Parathyroid adenoma (tissue), 2 donors: ENCODE results near the gene PSMB7.

Experiments used
- H2AFZ ChIP-seq: fragments of 300-600 bp; sonication (generic); one replicate; pipeline ENCODE4 v1.7.0; 2017; ENCODE audit warnings: antibody characterized with exemption, mild to moderate bottlenecking
- H3K27ac ChIP-seq: fragments of 300-600 bp; sonication (generic); one replicate; pipeline ENCODE4 v1.7.0; 2017
- H3K27me3 ChIP-seq: fragments of 300-600 bp; sonication (generic); one replicate; pipeline ENCODE4 v1.7.0; 2017; ENCODE audit warnings: low read length; ENCODE audit not compliant: control insufficient read depth, insufficient read depth
- H3K36me3 ChIP-seq: fragments of 300-600 bp; sonication (generic); one replicate; pipeline ENCODE4 v1.7.0; 2017; ENCODE audit warnings: low read length; ENCODE audit not compliant: control insufficient read depth, insufficient read depth
- H3K4me1 ChIP-seq: fragments of 300-600 bp; sonication (generic); one replicate; pipeline ENCODE4 v1.7.0; 2017; ENCODE audit warnings: control low read depth
- H3K4me2 ChIP-seq: fragments of 300-600 bp; sonication (generic); one replicate; pipeline ENCODE4 v1.7.0; 2017; ENCODE audit warnings: low read length
- H3K4me3 ChIP-seq: fragments of 300-600 bp; sonication (generic); one replicate; pipeline ENCODE4 v1.7.0; 2017; ENCODE audit warnings: low read depth, low read length
- H3K79me2 ChIP-seq: fragments of 300-600 bp; sonication (generic); one replicate; pipeline ENCODE4 v1.7.0; 2017; ENCODE audit warnings: control low read depth
- H3K9ac ChIP-seq: fragments of 300-600 bp; sonication (generic); one replicate; pipeline ENCODE4 v1.7.0; 2017; ENCODE audit warnings: mild to moderate bottlenecking
- H3K9me3 ChIP-seq: fragments of 300-600 bp; sonication (generic); one replicate; pipeline ENCODE4 v1.7.0; 2017; ENCODE audit warnings: low read length; ENCODE audit not compliant: control insufficient read depth
- CTCF ChIP-seq: fragments of 300-600 bp; sonication (generic); IDR thresholded peaks from one replicate; pipeline ENCODE4 v1.7.0; 2017; ENCODE audit warnings: antibody characterized with exemption, mild to moderate bottlenecking
- donor health status: primary hyperparathyroidism.

The PSMB7 gene

GRCh38 chr9:124390794-124391658, 24.2 kb downstream of the PSMB7 start:
- Histone ChIP-seq H3K4me1 (peaks cover 4% of the 10 kb centered on the region), H3K27ac (no peak overlapping the region), H3K9ac (no peak overlapping the region), H3K4me2 (no peak overlapping the region), H3K27me3 (no peaks in the 10 kb centered on the region), H2AFZ (no peak overlapping the region), H3K9me3 (no peaks in the 10 kb centered on the region), H3K36me3 (no peaks in the 10 kb centered on the region), H3K79me2 (peaks cover 16% of the 10 kb centered on the region), H3K4me3 (no peak overlapping the region)
- TF ChIP-seq CTCF, result no peak

- Histone ChIP-seq H3K4me1 (peaks cover 4% of the 10 kb centered on the region), H3K27me3 (no peaks in the 10 kb centered on the region), H3K79me2 (peaks cover 18% of the 10 kb centered on the region), H2AFZ (no peak overlapping the region), H3K36me3 (no peaks in the 10 kb centered on the region), H3K4me2 (no peak overlapping the region), H3K27ac (no peak overlapping the region), H3K9me3 (no peaks in the 10 kb centered on the region), H3K4me3 (no peak overlapping the region), H3K9ac (no peak overlapping the region)
- TF ChIP-seq CTCF, result no peak
These were observed 25.9 kb downstream of the PSMB7 start for GRCh38 chr9:124389146-124389939.

- no peak for TF ChIP-seq CTCF
- Histone ChIP-seq H3K4me3 (no peak overlapping the region), H3K27me3 (no peaks in the 10 kb centered on the region), H3K9ac (no peak overlapping the region), H3K27ac (no peak overlapping the region), H3K4me1 (peaks cover 4% of the 10 kb centered on the region), H3K79me2 (peaks cover 18% of the 10 kb centered on the region), H3K4me2 (no peak overlapping the region), H3K9me3 (no peaks in the 10 kb centered on the region), H3K36me3 (no peaks in the 10 kb centered on the region), H2AFZ (no peak overlapping the region)
These were observed 26.8 kb downstream of the PSMB7 start for GRCh38 chr9:124388275-124389048.

GRCh38 chr9:124386201-124386600, 29.0 kb downstream of the PSMB7 start:
- Histone ChIP-seq H3K9me3 (no peaks in the 10 kb centered on the region), H3K27me3 (no peaks in the 10 kb centered on the region), H2AFZ (no peak overlapping the region), H3K9ac (no peak overlapping the region), H3K36me3 (no peaks in the 10 kb centered on the region), H3K4me2 (no peak overlapping the region), H3K27ac (no peak overlapping the region), H3K4me3 (no peak overlapping the region), H3K4me1 (peaks cover 4% of the 10 kb centered on the region), H3K79me2 (peaks cover 20% of the 10 kb centered on the region)
- no peak for TF ChIP-seq CTCF
